Measurements from ENCODE around the gene IPO9.
"Not testable (repeated sequence)": the region's sequence is repeated elsewhere in the genome, so short reads cannot be mapped to it uniquely, and the experiment has no call there.

The IPO9 gene

DNA sequence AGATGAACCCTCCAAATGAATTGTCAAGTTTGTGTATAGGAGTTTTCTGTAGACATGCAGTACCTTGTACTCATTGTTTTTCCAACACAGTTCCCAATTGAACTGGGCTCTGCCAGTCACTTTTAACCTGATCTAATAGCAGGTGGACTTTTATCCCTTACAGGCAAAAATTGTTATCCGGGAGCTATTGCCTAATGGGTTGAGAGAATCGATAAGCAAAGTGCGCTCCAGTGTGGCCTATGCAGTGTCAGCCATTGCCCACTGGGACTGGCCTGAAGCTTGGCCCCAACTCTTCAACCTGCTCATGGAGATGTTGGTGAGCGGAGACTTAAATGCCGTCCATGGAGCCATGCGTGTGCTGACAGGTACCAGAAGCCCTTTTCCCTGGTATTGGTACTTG lies 19.3 kb downstream of the IPO9 start:
- H3K27me3 ChIP-seq (ENCODE audit: insufficient read depth, low read depth): no peaks in the 10 kb centered on the region
- H3K4me3 ChIP-seq (IDR thresholded peaks at IDR 0.05; ENCODE audit: insufficient read depth, low read depth, low read length): no peak overlapping the region
- no peak overlapping the region for H3K27ac ChIP-seq
- H3K36me3 ChIP-seq (ENCODE audit: insufficient read depth): peaks cover 14% of the 10 kb centered on the region; the same call in 1 of the 2 replicates
- peaks cover 5% of the 10 kb centered on the region for H3K4me1 ChIP-seq (ENCODE audit: low read depth, poor library complexity, severe bottlenecking)
- H4K20me1 ChIP-seq (ENCODE audit: insufficient read depth): peaks cover 18% of the 10 kb centered on the region
- H3K79me2 ChIP-seq (ENCODE audit: insufficient read depth, low read depth): peaks cover 38% of the 10 kb centered on the region
- no peak overlapping the region for H2AFZ ChIP-seq (ENCODE audit: low read depth)
- TF ChIP-seq, protein P1, sequence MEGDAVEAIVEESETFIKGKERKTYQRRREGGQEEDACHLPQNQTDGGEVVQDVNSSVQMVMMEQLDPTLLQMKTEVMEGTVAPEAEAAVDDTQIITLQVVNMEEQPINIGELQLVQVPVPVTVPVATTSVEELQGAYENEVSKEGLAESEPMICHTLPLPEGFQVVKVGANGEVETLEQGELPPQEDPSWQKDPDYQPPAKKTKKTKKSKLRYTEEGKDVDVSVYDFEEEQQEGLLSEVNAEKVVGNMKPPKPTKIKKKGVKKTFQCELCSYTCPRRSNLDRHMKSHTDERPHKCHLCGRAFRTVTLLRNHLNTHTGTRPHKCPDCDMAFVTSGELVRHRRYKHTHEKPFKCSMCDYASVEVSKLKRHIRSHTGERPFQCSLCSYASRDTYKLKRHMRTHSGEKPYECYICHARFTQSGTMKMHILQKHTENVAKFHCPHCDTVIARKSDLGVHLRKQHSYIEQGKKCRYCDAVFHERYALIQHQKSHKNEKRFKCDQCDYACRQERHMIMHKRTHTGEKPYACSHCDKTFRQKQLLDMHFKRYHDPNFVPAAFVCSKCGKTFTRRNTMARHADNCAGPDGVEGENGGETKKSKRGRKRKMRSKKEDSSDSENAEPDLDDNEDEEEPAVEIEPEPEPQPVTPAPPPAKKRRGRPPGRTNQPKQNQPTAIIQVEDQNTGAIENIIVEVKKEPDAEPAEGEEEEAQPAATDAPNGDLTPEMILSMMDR (conservative IDR thresholded peaks at IDR 0.05; ENCODE audit: low read depth, low read length): no peak
- no peak overlapping the region for H3K9ac ChIP-seq
- H3K4me2 ChIP-seq: no peak overlapping the region

DNA sequence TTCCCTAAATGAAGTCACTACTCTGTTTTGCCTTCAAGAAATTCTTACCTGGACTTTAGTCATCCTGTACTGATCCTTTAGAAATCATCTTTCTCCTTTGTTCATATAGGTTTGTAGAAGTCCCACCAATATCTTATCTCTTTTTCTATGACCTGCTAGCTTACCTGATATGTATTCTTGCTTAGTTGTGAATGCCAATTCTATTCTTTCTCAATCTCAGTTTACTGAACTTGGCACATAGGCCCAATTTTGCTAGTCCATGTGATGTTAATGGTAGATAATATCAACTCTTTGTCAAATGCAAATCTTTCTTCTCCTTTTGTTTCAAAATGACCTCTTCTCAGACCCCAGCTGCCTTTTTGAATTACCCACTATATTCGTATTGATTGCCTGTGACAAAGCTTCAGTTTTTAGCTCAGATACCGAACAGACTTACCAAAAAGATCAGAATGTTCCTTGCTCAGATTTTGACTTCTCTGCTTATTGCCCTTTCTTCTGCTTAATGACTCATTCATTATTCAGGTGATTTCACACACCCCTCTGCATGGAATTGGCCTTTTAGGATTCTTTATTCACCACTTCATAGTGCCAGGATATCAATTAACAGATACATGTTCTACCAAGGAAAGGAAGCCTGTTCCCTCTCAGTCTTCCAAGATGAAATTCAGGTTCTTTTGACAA lies 20.6 kb downstream of the IPO9 start:
- Histone ChIP-seq H2AFZ (ENCODE audit: low read depth) (no peak overlapping the region), H4K20me1 (ENCODE audit: insufficient read depth) (peaks cover 18% of the 10 kb centered on the region), H3K4me2 (no peak overlapping the region), H3K4me3 (IDR thresholded peaks at IDR 0.05; ENCODE audit: insufficient read depth, low read depth, low read length) (no peak overlapping the region), H3K9ac (no peak overlapping the region), H3K79me2 (ENCODE audit: insufficient read depth, low read depth) (peaks cover 28% of the 10 kb centered on the region), H3K27me3 (ENCODE audit: insufficient read depth, low read depth) (no peaks in the 10 kb centered on the region), H3K36me3 (ENCODE audit: insufficient read depth) (peaks cover 14% of the 10 kb centered on the region; the same call in 1 of the 2 replicates), H3K27ac (no peak overlapping the region), H3K4me1 (ENCODE audit: low read depth, poor library complexity, severe bottlenecking) (peaks cover 5% of the 10 kb centered on the region)
- TF ChIP-seq, protein P1 (conservative IDR thresholded peaks at IDR 0.05; ENCODE audit: low read depth, low read length): no peak

DNA sequence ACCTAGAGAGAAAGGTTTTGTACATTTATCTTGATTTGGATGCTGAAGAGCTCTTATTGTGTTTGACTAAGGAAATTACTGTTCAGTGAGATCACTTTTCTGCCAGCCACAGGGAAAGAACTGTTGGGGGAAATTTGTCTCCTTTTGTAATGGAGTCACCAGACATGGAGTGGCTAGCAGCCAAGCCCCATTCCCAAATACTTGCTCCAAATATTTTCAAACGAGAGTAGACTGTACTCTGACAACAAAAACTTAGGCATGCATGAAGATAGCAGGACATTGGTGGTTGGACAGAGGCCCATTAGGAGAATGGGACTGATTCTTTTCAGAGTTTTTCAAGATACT lies 21.1 kb downstream of the IPO9 start:
- TF ChIP-seq, protein P1 (conservative IDR thresholded peaks at IDR 0.05; ENCODE audit: low read depth, low read length): no peak
- peaks cover 23% of the 10 kb centered on the region for H3K79me2 ChIP-seq (ENCODE audit: insufficient read depth, low read depth)
- no peak overlapping the region for H3K4me2 ChIP-seq
- no peak overlapping the region for H2AFZ ChIP-seq (ENCODE audit: low read depth)
- peaks cover 14% of the 10 kb centered on the region; the same call in 1 of the 2 replicates for H3K36me3 ChIP-seq (ENCODE audit: insufficient read depth)
- no peaks in the 10 kb centered on the region for H3K27me3 ChIP-seq (ENCODE audit: insufficient read depth, low read depth)
- H3K4me1 ChIP-seq (ENCODE audit: low read depth, poor library complexity, severe bottlenecking): peaks cover 5% of the 10 kb centered on the region
- H3K9ac ChIP-seq: no peak overlapping the region
- no peak overlapping the region for H3K27ac ChIP-seq
- no peak overlapping the region for H3K4me3 ChIP-seq (IDR thresholded peaks at IDR 0.05; ENCODE audit: insufficient read depth, low read depth, low read length)
- H4K20me1 ChIP-seq (ENCODE audit: insufficient read depth): peaks cover 15% of the 10 kb centered on the region

DNA sequence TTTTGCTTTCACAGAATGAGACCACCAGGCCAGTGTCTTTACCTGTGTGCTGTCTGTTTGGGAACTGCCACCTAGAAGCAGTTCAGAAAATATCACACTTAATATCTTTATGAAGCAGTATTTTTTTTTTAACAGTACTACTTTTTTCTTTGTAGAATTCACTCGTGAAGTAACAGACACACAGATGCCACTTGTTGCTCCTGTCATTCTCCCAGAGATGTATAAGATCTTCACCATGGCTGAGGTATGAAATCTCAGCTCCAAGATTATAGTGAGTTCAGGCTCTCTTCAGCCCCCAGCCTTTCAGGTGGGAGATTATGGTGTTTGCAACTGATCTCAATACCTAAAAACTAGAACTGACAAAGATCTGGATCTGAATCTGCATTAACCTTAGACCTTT lies 23.0 kb downstream of the IPO9 start:
- TF ChIP-seq, protein P1 (conservative IDR thresholded peaks at IDR 0.05; ENCODE audit: low read depth, low read length): no peak
- Histone ChIP-seq H3K79me2 (ENCODE audit: insufficient read depth, low read depth) (peaks cover 4% of the 10 kb centered on the region), H3K36me3 (ENCODE audit: insufficient read depth) (peaks cover 25% of the 10 kb centered on the region; the same call in 1 of the 2 replicates), H4K20me1 (ENCODE audit: insufficient read depth) (peaks cover 6% of the 10 kb centered on the region; the same call in 1 of the 2 replicates), H3K4me3 (IDR thresholded peaks at IDR 0.05; ENCODE audit: insufficient read depth, low read depth, low read length) (no peak overlapping the region), H3K4me1 (ENCODE audit: low read depth, poor library complexity, severe bottlenecking) (peaks cover 3% of the 10 kb centered on the region), H2AFZ (ENCODE audit: low read depth) (no peak overlapping the region), H3K27ac (no peak overlapping the region), H3K4me2 (no peak overlapping the region), H3K9ac (no peak overlapping the region), H3K27me3 (ENCODE audit: insufficient read depth, low read depth) (no peaks in the 10 kb centered on the region)

DNA sequence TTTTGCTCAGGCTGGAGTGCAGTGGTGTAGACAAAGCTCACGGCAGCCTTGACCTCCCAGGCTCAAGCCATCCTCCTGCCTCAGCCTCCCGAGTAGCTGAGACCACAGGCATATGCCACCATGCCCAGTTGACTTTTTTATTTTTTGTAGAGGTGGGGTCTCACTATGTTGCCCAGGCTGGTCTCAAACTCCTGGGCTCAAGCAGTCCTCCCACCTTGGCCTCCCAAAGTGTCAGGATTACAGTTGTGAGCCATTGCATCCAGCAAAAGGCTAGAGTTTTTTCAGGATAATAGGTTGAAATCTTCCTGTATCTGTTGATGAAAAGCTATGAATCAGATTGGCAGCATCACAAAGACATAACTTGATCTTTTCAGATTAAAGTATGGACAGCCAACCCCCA lies 27.8 kb downstream of the IPO9 start:
- H3K36me3 ChIP-seq (ENCODE audit: insufficient read depth): peaks cover 35% of the 10 kb centered on the region; the same call in 1 of the 2 replicates
- not testable (repeated sequence) for H3K79me2 ChIP-seq (ENCODE audit: insufficient read depth, low read depth); H3K27ac ChIP-seq; H3K4me1 ChIP-seq (ENCODE audit: low read depth, poor library complexity, severe bottlenecking); H3K9ac ChIP-seq; H3K4me2 ChIP-seq; H3K4me3 ChIP-seq (IDR thresholded peaks at IDR 0.05; ENCODE audit: insufficient read depth, low read depth, low read length); H2AFZ ChIP-seq (ENCODE audit: low read depth); H4K20me1 ChIP-seq (ENCODE audit: insufficient read depth); H3K27me3 ChIP-seq (ENCODE audit: insufficient read depth, low read depth)

Data from KMS-11 (cell line).